SK-N-SH treated with all-trans-retinoic acid at 6 μM for 48 hours (cell line): ENCODE measurements around the gene ZNFX1.

Source experiments
- PATZ1 ChIP-seq: fragments of 250-450 bp; sonication (Bioruptor Pico); IDR thresholded peaks from 2 replicates; pipeline ENCODE4 v1.8.0; 2020; ENCODE audit warnings: mild to moderate bottlenecking, moderate library complexity, borderline replicate concordance
- RARB ChIP-seq: fragments of 250-450 bp; sonication (Bioruptor Pico); IDR thresholded peaks from 2 replicates; pipeline ENCODE4 v1.8.0; 2021; ENCODE audit warnings: mild to moderate bottlenecking, moderate library complexity
- ZFP3 ChIP-seq: fragments of 250-450 bp; sonication (Bioruptor Pico); IDR thresholded peaks from 2 replicates; pipeline ENCODE4 v1.5.0; 2020; ENCODE audit warnings: mild to moderate bottlenecking, moderate library complexity

- TF ChIP-seq RARB, result no peak
- TF ChIP-seq ZFP3 (CRISPR knock-in tag), result no peak
- no peak for TF ChIP-seq PATZ1
These were observed 38.8 kb upstream of the ZNFX1 start for GRCh38 chr20:49316704-49317103.
